ENCODE results near the gene DHX36. TPM values are rescaled to one million over a fixed set of nuclear protein-coding genes. Genes with fewer than 3 reads are reported as not detected.

The DHX36 gene
- total RNA-seq, 4 donors from 2014 or later: 16.5 to 59.1 (median 39.7) TPM

DNA sequence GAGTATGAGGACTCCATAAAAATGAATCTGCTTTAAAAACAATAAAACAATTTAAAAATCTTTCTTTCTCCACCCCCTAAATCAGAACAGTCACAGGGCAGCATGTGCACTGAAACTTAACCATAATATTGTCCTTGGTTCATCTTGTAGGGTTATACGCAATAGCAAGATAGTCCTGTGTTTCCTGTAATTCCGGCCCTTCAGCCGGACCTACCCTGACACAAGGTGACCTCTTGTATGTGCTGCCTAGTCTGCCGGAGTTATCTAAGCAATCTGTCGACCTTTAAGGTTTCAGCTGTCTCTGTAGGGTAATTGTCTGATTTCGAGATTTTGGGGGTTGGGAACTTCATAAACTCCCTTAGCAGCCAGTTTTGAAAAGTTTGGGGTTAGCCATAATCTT lies 99.9 kb downstream of the DHX36 start:
- H3K27ac ChIP-seq: peak overlapping the region in 1 of 4 donors; percentile 2

DNA sequence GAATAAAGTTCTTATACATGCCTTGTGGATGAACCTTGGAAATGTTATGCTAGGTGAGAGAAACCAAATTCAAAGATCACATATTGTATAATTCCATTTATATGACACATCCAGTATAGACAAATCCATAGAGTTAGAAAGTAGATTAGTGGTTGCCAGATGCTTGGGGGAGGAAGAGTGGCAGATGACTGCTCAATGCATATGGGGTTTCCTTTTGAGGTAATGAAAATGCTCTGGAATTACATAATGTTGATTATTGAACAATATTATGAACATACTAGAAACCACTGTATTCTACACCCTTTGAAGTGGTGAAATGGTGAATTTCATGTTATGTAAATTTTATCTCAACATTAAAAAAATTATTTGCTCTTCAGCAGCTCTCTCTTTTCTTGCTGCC lies 100.8 kb downstream of the DHX36 start:
- Histone ChIP-seq H3K27ac (peak overlapping the region in 1 of 4 donors; percentile 2), H3K9me3 (no peaks in the 10 kb centered on the region), H3K4me1 (peaks cover 0 to 11% (median 0%) of the 10 kb centered on the region in 3 donors), H3K36me3 (no peaks in the 10 kb centered on the region), H3K27me3 (no peaks in the 10 kb centered on the region), H3K4me3 (no peak overlapping the region)
- no peak for TF ChIP-seq POLR2A (IDR thresholded peaks at IDR 0.05)
- TF ChIP-seq, protein P1, sequence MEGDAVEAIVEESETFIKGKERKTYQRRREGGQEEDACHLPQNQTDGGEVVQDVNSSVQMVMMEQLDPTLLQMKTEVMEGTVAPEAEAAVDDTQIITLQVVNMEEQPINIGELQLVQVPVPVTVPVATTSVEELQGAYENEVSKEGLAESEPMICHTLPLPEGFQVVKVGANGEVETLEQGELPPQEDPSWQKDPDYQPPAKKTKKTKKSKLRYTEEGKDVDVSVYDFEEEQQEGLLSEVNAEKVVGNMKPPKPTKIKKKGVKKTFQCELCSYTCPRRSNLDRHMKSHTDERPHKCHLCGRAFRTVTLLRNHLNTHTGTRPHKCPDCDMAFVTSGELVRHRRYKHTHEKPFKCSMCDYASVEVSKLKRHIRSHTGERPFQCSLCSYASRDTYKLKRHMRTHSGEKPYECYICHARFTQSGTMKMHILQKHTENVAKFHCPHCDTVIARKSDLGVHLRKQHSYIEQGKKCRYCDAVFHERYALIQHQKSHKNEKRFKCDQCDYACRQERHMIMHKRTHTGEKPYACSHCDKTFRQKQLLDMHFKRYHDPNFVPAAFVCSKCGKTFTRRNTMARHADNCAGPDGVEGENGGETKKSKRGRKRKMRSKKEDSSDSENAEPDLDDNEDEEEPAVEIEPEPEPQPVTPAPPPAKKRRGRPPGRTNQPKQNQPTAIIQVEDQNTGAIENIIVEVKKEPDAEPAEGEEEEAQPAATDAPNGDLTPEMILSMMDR (IDR thresholded peaks at IDR 0.05): no peak
- intact Hi-C loops (cut with DNase I): no loop called here
- DNase-seq: no peak

More for the DNA sequence above, 99.9 kb downstream of the DHX36 start:
- intact Hi-C loops (cut with DNase I): no loop called here
- TF ChIP-seq, protein P1 (IDR thresholded peaks at IDR 0.05): no peak
- no peak for TF ChIP-seq POLR2A (IDR thresholded peaks at IDR 0.05)
- peaks cover 0 to 8% (median 0%) of the 10 kb centered on the region in 3 donors for H3K36me3 ChIP-seq
- no peak for DNase-seq
- H3K4me3 ChIP-seq: no peak overlapping the region
- 54 to 65% methylated on average over 6 of the region's 6 CpGs for WGBS, 2 donors
- H3K27me3 ChIP-seq: no peaks in the 10 kb centered on the region
- H3K9me3 ChIP-seq: no peaks in the 10 kb centered on the region
- peaks cover 0 to 4% (median 0%) of the 10 kb centered on the region in 3 donors for H3K4me1 ChIP-seq

Small RNA genes lying within 50 kb of the gene (small RNA-seq; reads per million reads assigned to genes)
- 0 to 0.27 (median 0) reads per million in 4 donors for gene RF01210

Other genes starting within 250 kb of the DHX36 start
- 10 to 100 TPM in 2 of 4 donors, 1 to 10 TPM in 2; 6.8 to 21.9 (median 10.3) TPM for gene ARHGEF26, start 203.1 kb downstream of the DHX36 start, total RNA-seq
- not detected for gene GPR149, start 105.7 kb upstream of the DHX36 start, total RNA-seq

Measured in esophagus squamous epithelium (tissue), 5 donors.